Calu3 (cell line): ENCODE measurements around the gene COL4A6. TPM values are rescaled to one million over a fixed set of nuclear protein-coding genes. Genes with fewer than 3 reads are reported as not detected.
"Not testable (repeated sequence)": the region's sequence is repeated elsewhere in the genome, so short reads cannot be mapped to it uniquely, and the experiment has no call there.

ENCODE experiments used
- BruUV-seq: library from RNA; stranded (reverse); fragments of 400-500 nt; replicated peaks from 2 replicates; lab custom pipeline; 2021; lab: Mats Ljungman, UMichigan
- CTCF ChIA-PET: fragments of 300-600 bp; sonication (Branson Sonifier 250); formaldehyde crosslinking; loops from one replicate; lab custom pipeline; 2022; ENCODE audit warnings: antibody characterized with exemption; lab: Charles Lee
- DNase-seq: peaks from one replicate; pipeline ENCODE4 v3.0.0; 2022
- H3K27ac Mint-ChIP-seq: one replicate; pipeline ENCODE4 v1.8.0; 2022; ENCODE audit warnings: mixed read lengths; ENCODE audit not compliant: unreplicated experiment
- H3K27me3 Mint-ChIP-seq: one replicate; pipeline ENCODE4 v1.8.0; 2022; ENCODE audit warnings: mixed read lengths; ENCODE audit not compliant: unreplicated experiment
- H3K36me3 Mint-ChIP-seq: one replicate; pipeline ENCODE4 v1.8.0; 2022; ENCODE audit warnings: mild to moderate bottlenecking, moderate library complexity, mixed read lengths; ENCODE audit not compliant: insufficient read depth, unreplicated experiment
- H3K4me1 Mint-ChIP-seq: one replicate; pipeline ENCODE4 v1.8.0; 2022; ENCODE audit warnings: mild to moderate bottlenecking, low read depth, mixed read lengths; ENCODE audit not compliant: unreplicated experiment
- H3K4me3 Mint-ChIP-seq: one replicate; pipeline ENCODE4 v1.8.0; 2022; ENCODE audit warnings: mild to moderate bottlenecking, low read depth, moderate library complexity, mixed read lengths; ENCODE audit not compliant: unreplicated experiment
- H3K9me3 Mint-ChIP-seq: one replicate; pipeline ENCODE4 v1.8.0; 2022; ENCODE audit warnings: low read depth, mixed read lengths; ENCODE audit not compliant: unreplicated experiment
- intact Hi-C: fragments of 100-400 bp; cut with micrococcal nuclease; formaldehyde crosslinking; loops from one replicate; pipeline ENCODE4 v1.10.0; 2022; ENCODE audit not compliant: unreplicated experiment
- total RNA-seq: library from RNA; stranded (reverse); gene quantifications from 2 replicates; pipeline ENCODE4 v1.2.3, GENCODE V29; 2022
- TF ChIP-seq, protein P1 (sequence below): fragments of 200-600 bp; IDR thresholded peaks from one replicate; pipeline ENCODE4 v1.8.0; 2022; ENCODE audit warnings: antibody characterized with exemption; ENCODE audit not compliant: unreplicated experiment

COL4A6 gene
- total RNA-seq, 1 experiment from 2014 or later = 0.31 TPM

DNA sequence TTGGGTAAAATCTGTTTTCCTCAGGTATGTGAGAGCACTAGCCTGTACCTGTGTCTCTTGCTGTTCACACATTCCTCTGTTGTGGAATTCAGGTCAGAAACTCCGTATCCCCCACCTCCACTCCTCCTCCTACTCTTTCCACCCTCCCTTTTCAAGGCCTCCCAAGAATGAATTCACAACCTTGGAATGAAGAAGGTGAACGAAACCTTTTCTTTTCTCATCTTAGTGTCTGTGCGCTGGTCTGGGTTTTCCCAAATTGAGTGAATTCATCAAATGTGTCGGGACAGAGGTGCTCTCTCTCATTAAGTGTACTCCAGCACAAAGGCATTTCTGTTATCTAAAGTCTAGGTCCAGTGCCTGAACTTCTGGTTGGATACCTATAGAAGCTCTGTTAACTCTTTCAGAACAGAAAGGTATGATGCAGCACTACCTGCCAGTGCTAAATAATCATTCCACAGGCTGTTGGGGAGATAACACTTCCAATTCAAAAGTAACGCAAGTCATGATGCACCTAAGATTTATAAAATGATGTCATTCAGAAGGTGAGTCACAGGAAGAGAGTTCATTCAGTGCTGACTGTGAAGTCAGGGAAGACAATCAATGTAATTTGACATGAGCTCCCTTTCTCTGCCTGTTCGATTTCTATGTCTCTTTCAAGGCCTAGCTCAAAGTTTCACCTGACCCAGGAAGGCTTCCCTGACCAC lies 41.9 kb downstream of the COL4A6 start:
- BruUV-seq = no TSS peak
- no peak for DNase-seq
- no peaks in the 10 kb centered on the region for H3K9me3 Mint-ChIP-seq
- CTCF ChIA-PET = interaction anchor here (0.6 kb wide), 1 partner anchor 25 kb away, joined by 4 read pairs; no protein-coding TSS in a partner anchor
- intact Hi-C loops = loop anchor here (5.0 kb wide), 1 partner anchor 46 kb away; no protein-coding TSS in a partner anchor
- H3K36me3 Mint-ChIP-seq = no peaks in the 10 kb centered on the region
- H3K4me1 Mint-ChIP-seq = peaks cover 35% of the 10 kb centered on the region
- no peak overlapping the region for H3K4me3 Mint-ChIP-seq
- no peaks in the 10 kb centered on the region for H3K27me3 Mint-ChIP-seq
- H3K27ac Mint-ChIP-seq = peak overlapping the region; percentile 41
- TF ChIP-seq, protein P1, sequence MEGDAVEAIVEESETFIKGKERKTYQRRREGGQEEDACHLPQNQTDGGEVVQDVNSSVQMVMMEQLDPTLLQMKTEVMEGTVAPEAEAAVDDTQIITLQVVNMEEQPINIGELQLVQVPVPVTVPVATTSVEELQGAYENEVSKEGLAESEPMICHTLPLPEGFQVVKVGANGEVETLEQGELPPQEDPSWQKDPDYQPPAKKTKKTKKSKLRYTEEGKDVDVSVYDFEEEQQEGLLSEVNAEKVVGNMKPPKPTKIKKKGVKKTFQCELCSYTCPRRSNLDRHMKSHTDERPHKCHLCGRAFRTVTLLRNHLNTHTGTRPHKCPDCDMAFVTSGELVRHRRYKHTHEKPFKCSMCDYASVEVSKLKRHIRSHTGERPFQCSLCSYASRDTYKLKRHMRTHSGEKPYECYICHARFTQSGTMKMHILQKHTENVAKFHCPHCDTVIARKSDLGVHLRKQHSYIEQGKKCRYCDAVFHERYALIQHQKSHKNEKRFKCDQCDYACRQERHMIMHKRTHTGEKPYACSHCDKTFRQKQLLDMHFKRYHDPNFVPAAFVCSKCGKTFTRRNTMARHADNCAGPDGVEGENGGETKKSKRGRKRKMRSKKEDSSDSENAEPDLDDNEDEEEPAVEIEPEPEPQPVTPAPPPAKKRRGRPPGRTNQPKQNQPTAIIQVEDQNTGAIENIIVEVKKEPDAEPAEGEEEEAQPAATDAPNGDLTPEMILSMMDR = no peak

DNA sequence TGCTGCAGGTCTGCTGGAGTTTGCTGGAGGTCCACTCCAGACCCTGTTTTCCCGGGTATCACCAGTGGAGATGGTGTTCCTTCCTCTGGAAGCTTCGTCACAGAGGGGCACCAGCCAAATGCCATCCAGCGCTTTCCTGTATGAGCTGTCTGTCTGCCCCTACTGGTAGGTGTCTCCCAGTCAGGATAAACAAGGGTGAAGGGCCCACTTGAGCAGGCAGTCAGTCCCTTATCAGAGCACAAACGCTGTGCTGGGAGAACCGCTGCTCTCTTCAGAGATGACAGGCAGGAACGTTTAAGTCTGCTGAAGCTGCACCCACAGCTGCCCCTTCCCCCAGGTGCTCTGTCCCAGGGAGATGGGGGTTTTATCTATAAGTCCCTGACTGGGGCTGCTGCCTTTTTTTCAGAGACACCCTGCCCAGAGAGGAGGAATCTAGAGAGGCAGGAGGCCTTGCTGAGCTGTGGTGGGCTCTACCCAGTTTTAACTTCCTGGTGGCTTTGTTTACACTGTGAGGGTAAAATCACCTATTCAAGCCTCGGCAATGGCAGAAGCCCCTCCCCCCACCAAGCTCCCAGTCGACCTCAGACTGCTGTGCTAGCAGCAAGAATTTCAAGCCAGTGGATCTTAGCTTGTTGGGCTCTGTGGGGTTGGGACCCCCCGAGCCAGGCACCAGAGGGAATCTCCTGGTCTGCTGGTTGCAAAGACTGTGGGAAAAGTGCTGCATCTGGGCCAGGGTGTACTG lies 47.1 kb downstream of the COL4A6 start:
- H3K4me1 Mint-ChIP-seq, H3K27ac Mint-ChIP-seq, DNase-seq, H3K27me3 Mint-ChIP-seq, H3K36me3 Mint-ChIP-seq, CTCF ChIA-PET, intact Hi-C loops, BruUV-seq, H3K4me3 Mint-ChIP-seq, H3K9me3 Mint-ChIP-seq: not testable (repeated sequence)

DNA sequence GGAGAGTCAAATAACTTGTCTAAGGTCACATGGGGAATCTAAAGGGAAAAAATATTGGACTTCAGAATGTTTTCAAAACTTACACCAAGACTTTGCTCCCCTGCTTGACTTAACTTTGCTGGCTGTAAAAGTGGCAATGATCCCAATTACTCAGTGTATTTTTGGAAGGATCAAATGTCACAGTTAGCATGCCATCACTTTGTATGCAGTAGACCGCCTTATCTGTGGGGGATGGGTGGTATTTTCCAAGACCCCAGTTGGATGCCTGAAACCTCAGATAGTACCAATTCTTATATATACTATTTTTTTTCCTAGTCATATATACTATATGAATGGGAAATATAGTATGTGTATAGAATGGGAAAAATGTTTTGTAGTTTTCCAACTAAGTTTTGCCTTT lies 53.4 kb downstream of the COL4A6 start:
- no peaks in the 10 kb centered on the region for H3K36me3 Mint-ChIP-seq
- CTCF ChIA-PET = no interaction called here
- no peak for DNase-seq
- no peaks in the 10 kb centered on the region for H3K4me1 Mint-ChIP-seq
- BruUV-seq = no TSS peak
- H3K27ac Mint-ChIP-seq = no peak overlapping the region
- peaks cover 4% of the 10 kb centered on the region for H3K9me3 Mint-ChIP-seq
- peaks cover 8% of the 10 kb centered on the region for H3K27me3 Mint-ChIP-seq
- no peak overlapping the region for H3K4me3 Mint-ChIP-seq
- TF ChIP-seq, protein P1 = no peak
- intact Hi-C loops = no loop called here

DNA sequence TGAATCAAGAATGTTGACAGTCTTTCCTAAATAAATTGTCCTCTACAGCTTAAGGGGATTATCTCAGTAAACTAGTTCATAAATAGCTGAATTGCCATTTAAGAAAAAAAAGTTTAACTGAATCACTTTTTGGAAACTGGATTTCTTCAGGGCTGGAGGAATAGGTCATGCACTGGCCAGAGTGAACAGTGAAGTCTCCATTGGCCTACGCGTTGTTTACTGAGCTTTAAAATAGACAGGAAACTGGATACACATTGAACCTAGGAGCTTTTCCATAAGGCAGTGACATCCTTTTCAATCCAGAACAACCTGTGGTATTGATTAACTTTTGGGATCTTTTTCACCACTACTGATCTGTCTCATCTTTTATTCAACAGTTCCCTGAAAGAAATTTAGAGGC lies 58.0 kb downstream of the COL4A6 start:
- BruUV-seq = no TSS peak

DNA sequence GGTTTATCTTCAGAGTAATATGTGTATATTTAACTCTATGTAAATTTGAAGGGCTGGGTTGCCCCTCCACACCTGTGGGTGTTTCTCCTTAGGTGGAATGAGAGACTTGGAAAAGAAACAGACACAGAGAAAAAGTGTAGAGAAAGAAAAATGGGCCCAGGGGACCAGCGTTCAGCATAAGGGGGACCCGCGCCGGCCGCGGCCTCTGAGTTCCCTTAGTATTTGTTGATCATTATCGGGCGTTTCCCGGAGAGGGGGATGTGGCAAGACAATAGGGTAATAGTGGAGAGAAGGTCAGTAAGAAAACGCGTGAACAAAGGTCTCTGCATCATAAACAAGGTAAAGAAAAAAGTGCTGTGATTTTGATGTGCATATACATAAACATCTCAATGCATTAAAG lies 61.4 kb downstream of the COL4A6 start:
- BruUV-seq, H3K4me1 Mint-ChIP-seq, CTCF ChIA-PET, intact Hi-C loops, H3K9me3 Mint-ChIP-seq, H3K4me3 Mint-ChIP-seq, H3K36me3 Mint-ChIP-seq, H3K27ac Mint-ChIP-seq, H3K27me3 Mint-ChIP-seq, DNase-seq: not testable (repeated sequence)

More for the DNA sequence above, 58.0 kb downstream of the COL4A6 start:
- intact Hi-C loops = no loop called here
- Mint-ChIP-seq H3K27me3 (no peaks in the 10 kb centered on the region), H3K27ac (no peak overlapping the region), H3K4me1 (no peaks in the 10 kb centered on the region), H3K9me3 (no peaks in the 10 kb centered on the region), H3K36me3 (no peaks in the 10 kb centered on the region), H3K4me3 (no peak overlapping the region)
- no peak for DNase-seq
- CTCF ChIA-PET = no interaction called here
- TF ChIP-seq, protein P1 = no peak

DNA sequence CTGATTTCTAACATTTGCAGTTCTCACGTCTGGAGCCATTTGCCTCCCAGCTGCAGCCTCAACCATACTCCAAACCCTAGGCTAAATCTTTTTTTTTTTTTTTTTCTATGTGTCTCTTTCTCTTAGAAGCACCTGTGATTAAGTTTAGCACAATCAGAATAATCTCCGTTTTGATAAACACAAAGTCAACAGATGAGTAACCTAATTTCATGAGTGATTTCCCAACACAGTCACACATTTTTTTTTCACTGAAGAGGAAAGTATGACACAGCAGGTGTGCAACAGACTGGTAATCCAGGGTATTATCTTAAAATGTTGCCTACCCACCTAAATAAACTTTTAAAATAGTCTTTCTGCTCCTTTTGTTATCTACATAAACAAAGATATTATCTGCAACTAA lies 62.6 kb downstream of the COL4A6 start:
- H3K36me3 Mint-ChIP-seq, H3K4me3 Mint-ChIP-seq, H3K27ac Mint-ChIP-seq, H3K4me1 Mint-ChIP-seq, H3K9me3 Mint-ChIP-seq, intact Hi-C loops, DNase-seq, CTCF ChIA-PET, BruUV-seq, H3K27me3 Mint-ChIP-seq: not testable (repeated sequence)
